HEK293T (cell line): ENCODE data around the gene CCSER1.

Experiments
- BHLHE40 ChIP-seq: fragments of 450-650 bp; IDR thresholded peaks from 2 replicates; pipeline ENCODE4 v1.6.1; 2016; ENCODE audit warnings: mild to moderate bottlenecking, moderate library complexity, borderline replicate concordance
- CTBP1 ChIP-seq: fragments of 450-650 bp; IDR thresholded peaks from 2 replicates; pipeline ENCODE4 v1.6.1; 2016; ENCODE audit warnings: borderline replicate concordance
- ELF4 ChIP-seq: fragments of 450-650 bp; IDR thresholded peaks from 2 replicates; pipeline ENCODE4 v1.6.1; 2017; ENCODE audit warnings: antibody characterized with exemption
- FOXK2 ChIP-seq: fragments of 450-650 bp; IDR thresholded peaks from 2 replicates; pipeline ENCODE4 v1.6.1; 2016; ENCODE audit warnings: mild to moderate bottlenecking
- FOXM1 ChIP-seq: fragments of 450-650 bp; IDR thresholded peaks from 2 replicates; pipeline ENCODE4 v1.6.1; 2017; ENCODE audit warnings: mild to moderate bottlenecking, borderline replicate concordance
- HDGF ChIP-seq: fragments of 450-650 bp; IDR thresholded peaks from 2 replicates; pipeline ENCODE4 v1.6.1; 2017; ENCODE audit warnings: antibody characterized with exemption, borderline replicate concordance
- NFRKB ChIP-seq: fragments of 450-650 bp; IDR thresholded peaks from 2 replicates; pipeline ENCODE4 v1.6.1; 2016; ENCODE audit warnings: mild to moderate bottlenecking, moderate library complexity
- SP1 ChIP-seq: fragments of 450-650 bp; IDR thresholded peaks from 2 replicates; pipeline ENCODE4 v1.6.1; 2017
- TARDBP ChIP-seq: fragments of 450-650 bp; IDR thresholded peaks from 2 replicates; pipeline ENCODE4 v1.6.1; 2016
- ZNF384 ChIP-seq: fragments of 450-650 bp; IDR thresholded peaks from 2 replicates; pipeline ENCODE4 v1.6.1; 2016
- TF ChIP-seq, protein P1 (sequence below): fragments of 450-650 bp; IDR thresholded peaks from 2 replicates; pipeline ENCODE4 v1.6.1; 2016

GRCh38 chr4:91630764-91631163, 1503.6 kb downstream of the CCSER1 start:
- TF ChIP-seq BHLHE40 = no peak
- no peak for TF ChIP-seq SP1
- TF ChIP-seq, protein P1, sequence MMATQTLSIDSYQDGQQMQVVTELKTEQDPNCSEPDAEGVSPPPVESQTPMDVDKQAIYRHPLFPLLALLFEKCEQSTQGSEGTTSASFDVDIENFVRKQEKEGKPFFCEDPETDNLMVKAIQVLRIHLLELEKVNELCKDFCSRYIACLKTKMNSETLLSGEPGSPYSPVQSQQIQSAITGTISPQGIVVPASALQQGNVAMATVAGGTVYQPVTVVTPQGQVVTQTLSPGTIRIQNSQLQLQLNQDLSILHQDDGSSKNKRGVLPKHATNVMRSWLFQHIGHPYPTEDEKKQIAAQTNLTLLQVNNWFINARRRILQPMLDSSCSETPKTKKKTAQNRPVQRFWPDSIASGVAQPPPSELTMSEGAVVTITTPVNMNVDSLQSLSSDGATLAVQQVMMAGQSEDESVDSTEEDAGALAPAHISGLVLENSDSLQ = no peak
- no peak for TF ChIP-seq ELF4
- no peak for TF ChIP-seq NFRKB
- no peak for TF ChIP-seq FOXK2
- TF ChIP-seq FOXM1 = no peak
- TF ChIP-seq CTBP1 = no peak
- TF ChIP-seq ZNF384 = no peak
- TF ChIP-seq HDGF = no peak
- no peak for TF ChIP-seq TARDBP
